Type B pancreatic cell (in vitro differentiated cells): Measurements from ENCODE around the gene LRRN2. TPM values are rescaled to one million over a fixed set of nuclear protein-coding genes. Genes with fewer than 3 reads are reported as not detected.

ENCODE experiments used
- DNase-seq: peaks from one replicate; pipeline ENCODE4 v3.0.0; 2021; ENCODE audit warnings: mixed read lengths; ENCODE audit not compliant: unreplicated experiment; ENCODE audit errors: extremely low spot score
- H3K27ac Mint-ChIP-seq: 2 replicates; pipeline ENCODE4 v1.8.0; 2021; ENCODE audit warnings: mild to moderate bottlenecking, mixed read lengths
- H3K27me3 Mint-ChIP-seq: 2 replicates; pipeline ENCODE4 v1.8.0; 2021; ENCODE audit warnings: mixed read lengths
- H3K36me3 Mint-ChIP-seq: 2 replicates; pipeline ENCODE4 v1.8.0; 2021; ENCODE audit warnings: mixed read lengths
- H3K4me1 Mint-ChIP-seq: one replicate; pipeline ENCODE4 v1.8.0; 2021; ENCODE audit warnings: mixed read lengths; ENCODE audit not compliant: unreplicated experiment
- H3K4me3 Mint-ChIP-seq: 2 replicates; pipeline ENCODE4 v1.8.0; 2021; ENCODE audit warnings: mild to moderate bottlenecking, mixed read lengths
- H3K9me3 Mint-ChIP-seq: 2 replicates; pipeline ENCODE4 v1.8.0; 2021; ENCODE audit warnings: mixed read lengths
- total RNA-seq: library from RNA; stranded (reverse); gene quantifications from 2 replicates; pipeline ENCODE4 v1.2.1, GENCODE V29; 2021; ENCODE audit warnings: low replicate concordance
- TF ChIP-seq, protein P1 (sequence below): fragments of 200-600 bp; sonication (generic); conservative IDR thresholded peaks from 2 replicates; pipeline ENCODE4 v1.5.0; 2021; ENCODE audit warnings: antibody characterized with exemption, mild to moderate bottlenecking

The LRRN2 gene
- total RNA-seq, 1 donor from 2014 or later, result 19.0 TPM

DNA sequence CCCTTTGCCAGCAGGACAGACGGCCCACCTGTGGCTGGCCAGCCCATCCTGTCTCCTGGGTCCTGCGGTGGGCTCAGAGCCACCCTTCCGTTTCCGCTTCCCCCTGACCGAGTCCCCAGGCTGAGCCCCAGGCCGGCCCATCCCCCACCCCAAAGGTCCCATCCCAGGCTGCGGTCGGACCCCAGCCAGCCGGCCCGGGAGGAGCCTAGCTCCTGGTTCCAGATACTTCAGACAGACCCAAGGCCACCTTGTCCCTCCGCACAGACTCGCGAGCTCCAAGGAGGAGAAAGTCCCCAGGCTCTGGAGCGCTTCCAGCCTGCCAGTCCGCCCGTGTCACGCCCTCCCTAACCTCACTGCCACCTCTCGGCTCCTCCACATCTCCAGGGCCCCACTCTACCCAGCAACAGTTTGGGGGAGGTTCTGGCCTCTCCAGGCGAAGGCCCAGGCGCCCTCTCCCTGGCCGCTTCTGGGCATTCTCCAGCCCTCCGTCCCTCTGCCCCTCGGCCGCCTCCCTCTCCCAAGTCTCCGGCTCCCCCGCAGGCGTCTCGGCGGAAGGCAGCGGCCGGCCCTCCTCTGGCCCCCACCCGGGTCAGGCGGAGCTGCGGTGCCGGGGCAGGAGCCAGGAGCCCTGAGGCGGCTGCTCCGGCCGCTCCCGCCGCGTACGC lies 835 bp downstream of the LRRN2 start:
- H3K27ac Mint-ChIP-seq, result no peak overlapping the region
- peaks cover 82% of the 10 kb centered on the region for H3K27me3 Mint-ChIP-seq
- peak overlapping the region; percentile 88 for H3K4me3 Mint-ChIP-seq
- no peak for DNase-seq
- TF ChIP-seq, protein P1, sequence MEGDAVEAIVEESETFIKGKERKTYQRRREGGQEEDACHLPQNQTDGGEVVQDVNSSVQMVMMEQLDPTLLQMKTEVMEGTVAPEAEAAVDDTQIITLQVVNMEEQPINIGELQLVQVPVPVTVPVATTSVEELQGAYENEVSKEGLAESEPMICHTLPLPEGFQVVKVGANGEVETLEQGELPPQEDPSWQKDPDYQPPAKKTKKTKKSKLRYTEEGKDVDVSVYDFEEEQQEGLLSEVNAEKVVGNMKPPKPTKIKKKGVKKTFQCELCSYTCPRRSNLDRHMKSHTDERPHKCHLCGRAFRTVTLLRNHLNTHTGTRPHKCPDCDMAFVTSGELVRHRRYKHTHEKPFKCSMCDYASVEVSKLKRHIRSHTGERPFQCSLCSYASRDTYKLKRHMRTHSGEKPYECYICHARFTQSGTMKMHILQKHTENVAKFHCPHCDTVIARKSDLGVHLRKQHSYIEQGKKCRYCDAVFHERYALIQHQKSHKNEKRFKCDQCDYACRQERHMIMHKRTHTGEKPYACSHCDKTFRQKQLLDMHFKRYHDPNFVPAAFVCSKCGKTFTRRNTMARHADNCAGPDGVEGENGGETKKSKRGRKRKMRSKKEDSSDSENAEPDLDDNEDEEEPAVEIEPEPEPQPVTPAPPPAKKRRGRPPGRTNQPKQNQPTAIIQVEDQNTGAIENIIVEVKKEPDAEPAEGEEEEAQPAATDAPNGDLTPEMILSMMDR, result no peak
- no peaks in the 10 kb centered on the region for H3K36me3 Mint-ChIP-seq
- H3K4me1 Mint-ChIP-seq, result no peaks in the 10 kb centered on the region
- no peaks in the 10 kb centered on the region for H3K9me3 Mint-ChIP-seq

DNA sequence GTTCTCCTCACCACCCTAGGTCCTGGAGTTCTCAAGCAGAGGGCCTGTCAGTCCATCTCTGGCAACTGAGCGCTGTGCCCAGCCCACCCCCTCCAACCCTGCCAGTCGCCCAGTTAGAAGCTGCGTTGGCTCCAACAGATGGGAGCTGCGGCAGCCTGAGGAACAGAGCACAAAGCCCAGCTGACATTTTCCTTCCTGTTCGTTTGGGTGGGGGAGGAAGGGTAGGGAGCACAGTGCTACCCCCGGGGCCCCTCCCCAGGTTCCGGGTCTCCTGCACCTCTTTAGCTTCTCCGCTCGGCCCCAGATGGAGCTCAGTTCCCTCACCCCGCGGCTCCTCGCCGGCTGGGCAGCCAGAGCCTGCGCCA lies 1.4 kb downstream of the LRRN2 start:
- Mint-ChIP-seq H3K36me3 (no peaks in the 10 kb centered on the region), H3K4me1 (no peaks in the 10 kb centered on the region), H3K27me3 (peaks cover 82% of the 10 kb centered on the region), H3K27ac (no peak overlapping the region), H3K4me3 (peak overlapping the region; percentile 88), H3K9me3 (no peaks in the 10 kb centered on the region)
- TF ChIP-seq, protein P1, result no peak
- DNase-seq, result no peak

DNA sequence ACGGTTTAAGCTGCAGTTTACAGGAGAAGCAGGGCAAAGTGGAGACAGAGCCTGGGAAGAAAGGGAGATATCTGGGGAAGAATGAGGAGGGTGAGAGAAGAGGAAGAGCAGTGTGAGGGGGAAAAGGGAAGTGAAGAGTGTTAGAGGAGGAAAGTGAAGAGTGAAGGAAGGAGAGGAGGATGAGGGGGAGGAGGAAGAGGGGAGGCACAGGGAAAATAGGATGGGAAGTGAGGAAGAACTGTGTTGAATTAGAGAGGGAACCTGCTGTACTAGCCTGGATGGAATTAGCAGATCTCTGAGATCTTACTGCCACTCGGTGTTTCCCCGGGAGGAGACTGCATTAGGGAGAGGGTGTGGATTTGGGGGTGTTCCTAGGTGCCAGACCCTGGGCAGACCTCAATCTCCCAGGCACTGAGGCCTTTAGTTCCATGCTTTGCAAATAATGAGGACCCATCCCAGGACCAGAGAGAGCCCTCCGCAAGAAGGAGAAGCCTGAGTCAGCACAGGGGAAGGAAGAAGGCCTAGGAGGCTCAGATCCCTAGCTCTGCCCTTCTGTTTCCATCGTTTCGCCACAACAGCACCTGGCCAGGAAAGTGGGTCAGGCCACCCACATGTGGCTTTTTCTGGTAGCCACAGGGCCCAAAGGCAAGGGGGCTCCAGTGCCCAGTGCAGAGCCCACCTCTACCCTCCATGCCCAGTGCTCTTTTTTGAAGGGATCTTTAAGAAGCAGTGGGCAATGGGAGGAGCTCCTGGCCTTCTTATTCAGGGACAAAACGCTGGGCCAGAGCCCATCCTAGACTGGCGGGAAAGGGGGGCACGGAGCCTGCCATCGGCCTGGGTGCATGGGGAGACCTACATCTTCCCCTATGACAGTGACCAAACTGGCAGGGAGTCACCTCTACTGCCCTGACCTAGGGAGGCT lies 2.0 kb downstream of the LRRN2 start:
- H3K27ac Mint-ChIP-seq, result no peak overlapping the region
- peak overlapping the region; percentile 88 for H3K4me3 Mint-ChIP-seq
- TF ChIP-seq, protein P1, result no peak
- no peaks in the 10 kb centered on the region for H3K4me1 Mint-ChIP-seq
- no peak for DNase-seq
- H3K27me3 Mint-ChIP-seq, result peaks cover 82% of the 10 kb centered on the region
- H3K9me3 Mint-ChIP-seq, result no peaks in the 10 kb centered on the region
- no peaks in the 10 kb centered on the region for H3K36me3 Mint-ChIP-seq

DNA sequence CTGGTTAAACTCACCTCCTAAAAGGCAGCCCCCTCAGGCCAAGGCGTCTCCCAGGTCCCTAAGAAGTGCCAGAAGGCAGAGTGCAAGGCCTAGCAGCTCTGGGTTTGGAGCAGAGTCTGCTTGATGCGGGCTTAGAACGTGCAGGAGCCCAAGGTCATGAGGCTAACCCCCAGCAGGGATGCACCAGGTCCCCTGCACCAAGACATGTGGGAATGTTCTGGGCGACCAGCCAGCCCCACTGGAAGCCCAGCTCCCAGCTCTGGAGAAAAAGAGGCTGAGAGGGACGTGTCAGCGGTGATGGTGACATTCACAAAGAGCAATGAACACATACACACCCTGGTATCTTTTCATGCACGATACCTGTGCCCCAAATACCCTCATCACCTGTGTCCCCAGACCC lies 5.1 kb downstream of the LRRN2 start:
- TF ChIP-seq, protein P1, result no peak
- H3K27me3 Mint-ChIP-seq, result peaks cover 67% of the 10 kb centered on the region
- no peak for DNase-seq
- no peak overlapping the region for H3K27ac Mint-ChIP-seq
- no peaks in the 10 kb centered on the region for H3K36me3 Mint-ChIP-seq
- no peaks in the 10 kb centered on the region for H3K9me3 Mint-ChIP-seq
- H3K4me1 Mint-ChIP-seq, result no peaks in the 10 kb centered on the region
- no peak overlapping the region for H3K4me3 Mint-ChIP-seq

DNA sequence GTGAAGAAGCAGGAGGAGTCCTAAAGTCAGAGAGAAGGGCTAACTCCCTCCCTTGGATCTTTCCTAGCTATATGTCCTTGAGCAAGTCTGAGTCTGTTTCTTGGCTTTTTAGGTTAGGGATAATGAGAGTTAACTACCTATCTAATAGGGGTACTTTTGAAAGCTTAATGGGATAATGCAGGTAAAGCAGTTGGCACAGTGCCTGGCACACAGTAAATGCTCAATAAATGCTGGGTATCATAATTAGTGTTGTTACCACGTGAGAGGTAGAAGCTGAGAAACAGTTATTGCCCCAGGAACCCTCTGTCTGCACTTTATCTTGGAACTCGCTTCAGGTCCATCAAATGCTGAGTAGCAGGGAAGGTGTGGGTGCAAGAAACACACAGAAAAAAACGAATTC lies 5.5 kb downstream of the LRRN2 start:
- Mint-ChIP-seq H3K27me3 (peaks cover 67% of the 10 kb centered on the region), H3K36me3 (no peaks in the 10 kb centered on the region), H3K9me3 (no peaks in the 10 kb centered on the region), H3K27ac (no peak overlapping the region), H3K4me1 (no peaks in the 10 kb centered on the region), H3K4me3 (no peak overlapping the region)
- DNase-seq, result no peak
- TF ChIP-seq, protein P1, result no peak
